ENCODE measurements around the gene PHACTR1.

Gene PHACTR1

DNA sequence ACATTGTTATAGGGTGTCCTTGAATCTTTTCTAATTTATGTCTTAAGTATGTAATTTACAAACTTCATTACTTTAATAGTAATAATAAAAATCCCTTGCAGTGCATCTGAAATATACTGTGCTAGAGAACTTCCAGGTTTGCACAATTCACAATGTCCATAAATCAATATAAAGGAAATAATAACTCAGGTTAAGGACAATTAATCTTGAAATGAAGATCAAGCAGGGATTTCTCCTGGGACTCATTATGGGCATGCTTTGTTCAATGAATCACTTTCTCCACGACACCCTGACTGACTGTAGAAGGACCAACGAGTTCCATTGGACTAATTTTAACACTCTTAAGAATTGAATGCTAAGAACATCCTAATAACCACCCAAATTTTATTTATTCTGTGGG, 110.0 kb downstream of the PHACTR1 start:
- no peaks in the 10 kb centered on the region for H4K20me1 ChIP-seq (ENCODE audit: insufficient read depth, low read length)
- 0 out of 2 replicates have a peak, but pooled peaks cover 3% of the 10 kb centered on the region for H3K27me3 ChIP-seq (ENCODE audit: insufficient read depth, low read length)
- H3K36me3 ChIP-seq (ENCODE audit: insufficient read depth, low read length), result no peaks in the 10 kb centered on the region
- no peak overlapping the region for H3K9ac ChIP-seq (ENCODE audit: low read length)
- no peaks in the 10 kb centered on the region for H3K4me1 ChIP-seq (ENCODE audit: insufficient read depth, low read length, severe bottlenecking)
- H2AFZ ChIP-seq (ENCODE audit: low read length), result no peak overlapping the region
- H3K4me2 ChIP-seq (ENCODE audit: low read length), result no peak overlapping the region
- H3K79me2 ChIP-seq (ENCODE audit: insufficient read depth, low read length), result no peaks in the 10 kb centered on the region
- H3K4me3 ChIP-seq (ENCODE audit: low read depth, low read length, poor library complexity, severe bottlenecking), result no peak overlapping the region
- H3K9me2 ChIP-seq (ENCODE audit: low read depth, low read length), result no peaks in the 10 kb centered on the region
- no peaks in the 10 kb centered on the region for H3F3A ChIP-seq (ENCODE audit: insufficient read depth, low read length)
- TF ChIP-seq, protein P1, sequence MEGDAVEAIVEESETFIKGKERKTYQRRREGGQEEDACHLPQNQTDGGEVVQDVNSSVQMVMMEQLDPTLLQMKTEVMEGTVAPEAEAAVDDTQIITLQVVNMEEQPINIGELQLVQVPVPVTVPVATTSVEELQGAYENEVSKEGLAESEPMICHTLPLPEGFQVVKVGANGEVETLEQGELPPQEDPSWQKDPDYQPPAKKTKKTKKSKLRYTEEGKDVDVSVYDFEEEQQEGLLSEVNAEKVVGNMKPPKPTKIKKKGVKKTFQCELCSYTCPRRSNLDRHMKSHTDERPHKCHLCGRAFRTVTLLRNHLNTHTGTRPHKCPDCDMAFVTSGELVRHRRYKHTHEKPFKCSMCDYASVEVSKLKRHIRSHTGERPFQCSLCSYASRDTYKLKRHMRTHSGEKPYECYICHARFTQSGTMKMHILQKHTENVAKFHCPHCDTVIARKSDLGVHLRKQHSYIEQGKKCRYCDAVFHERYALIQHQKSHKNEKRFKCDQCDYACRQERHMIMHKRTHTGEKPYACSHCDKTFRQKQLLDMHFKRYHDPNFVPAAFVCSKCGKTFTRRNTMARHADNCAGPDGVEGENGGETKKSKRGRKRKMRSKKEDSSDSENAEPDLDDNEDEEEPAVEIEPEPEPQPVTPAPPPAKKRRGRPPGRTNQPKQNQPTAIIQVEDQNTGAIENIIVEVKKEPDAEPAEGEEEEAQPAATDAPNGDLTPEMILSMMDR (IDR thresholded peaks at IDR 0.05; ENCODE audit: low read length), result no peak
- H3K27ac ChIP-seq (ENCODE audit: low read depth, low read length, poor library complexity, severe bottlenecking), result no peak overlapping the region
- H3K9me3 ChIP-seq (ENCODE audit: low read length), result no peaks in the 10 kb centered on the region

- Histone ChIP-seq H3K27me3 (ENCODE audit: insufficient read depth, low read length) (0 out of 2 replicates have a peak, but pooled peaks cover 3% of the 10 kb centered on the region), H3K9ac (ENCODE audit: low read length) (no peak overlapping the region), H3K4me3 (ENCODE audit: low read depth, low read length, poor library complexity, severe bottlenecking) (no peak overlapping the region), H3K9me3 (ENCODE audit: low read length) (no peaks in the 10 kb centered on the region), H3K27ac (ENCODE audit: low read depth, low read length, poor library complexity, severe bottlenecking) (no peak overlapping the region), H3K9me2 (ENCODE audit: low read depth, low read length) (no peaks in the 10 kb centered on the region), H2AFZ (ENCODE audit: low read length) (no peak overlapping the region), H3K36me3 (ENCODE audit: insufficient read depth, low read length) (no peaks in the 10 kb centered on the region), H3F3A (ENCODE audit: insufficient read depth, low read length) (no peaks in the 10 kb centered on the region), H3K4me1 (ENCODE audit: insufficient read depth, low read length, severe bottlenecking) (no peaks in the 10 kb centered on the region), H3K4me2 (ENCODE audit: low read length) (no peak overlapping the region), H4K20me1 (ENCODE audit: insufficient read depth, low read length) (no peaks in the 10 kb centered on the region), H3K79me2 (ENCODE audit: insufficient read depth, low read length) (no peaks in the 10 kb centered on the region)
- no peak for TF ChIP-seq EZH2 (IDR thresholded peaks at IDR 0.05; ENCODE audit: borderline replicate concordance, low read length)
- TF ChIP-seq, protein P1 (IDR thresholded peaks at IDR 0.05; ENCODE audit: low read length), result no peak
Measured at GRCh38 chr6:12827921-12828320, 111.4 kb downstream of the PHACTR1 start.

- Histone ChIP-seq H3K9me3 (ENCODE audit: low read length) (no peaks in the 10 kb centered on the region), H3F3A (ENCODE audit: insufficient read depth, low read length) (no peaks in the 10 kb centered on the region), H3K27ac (ENCODE audit: low read depth, low read length, poor library complexity, severe bottlenecking) (no peak overlapping the region), H3K79me2 (ENCODE audit: insufficient read depth, low read length) (no peaks in the 10 kb centered on the region), H3K9me2 (ENCODE audit: low read depth, low read length) (no peaks in the 10 kb centered on the region), H3K4me2 (ENCODE audit: low read length) (no peak overlapping the region), H3K27me3 (ENCODE audit: insufficient read depth, low read length) (no peaks in the 10 kb centered on the region), H3K4me3 (ENCODE audit: low read depth, low read length, poor library complexity, severe bottlenecking) (no peak overlapping the region), H3K36me3 (ENCODE audit: insufficient read depth, low read length) (no peaks in the 10 kb centered on the region), H4K20me1 (ENCODE audit: insufficient read depth, low read length) (no peaks in the 10 kb centered on the region), H3K4me1 (ENCODE audit: insufficient read depth, low read length, severe bottlenecking) (no peaks in the 10 kb centered on the region), H2AFZ (ENCODE audit: low read length) (no peak overlapping the region), H3K9ac (ENCODE audit: low read length) (no peak overlapping the region)
- TF ChIP-seq, protein P1 (IDR thresholded peaks at IDR 0.05; ENCODE audit: low read length), result no peak
- no peak for TF ChIP-seq EZH2 (IDR thresholded peaks at IDR 0.05; ENCODE audit: borderline replicate concordance, low read length)
Measured at GRCh38 chr6:12832226-12832735, 115.7 kb downstream of the PHACTR1 start.

Measured in OCI-LY1 (cell line).